HepG2 (cell line): ENCODE measurements around the gene KDM2B. TPM values are rescaled to one million over a fixed set of nuclear protein-coding genes. Genes with fewer than 3 reads are reported as not detected.

Source experiments
- ATAC-seq: fragments of 200-7000 bp; cut with Tn5 transposase; 3 replicates; pipeline ENCODE4 v1.9.1; 2020; ENCODE audit warnings: mild to moderate bottlenecking, moderate library complexity
- BruUV-seq: library from RNA; stranded (reverse); fragments of 400-500 nt; replicated peaks from 2 replicates; lab custom pipeline; 2021; lab: Mats Ljungman, UMichigan
- CTCF ChIA-PET: fragments of 300-600 bp; formaldehyde crosslinking; extraction: SDS; loops from one replicate; lab custom pipeline; 2021; ENCODE audit warnings: low total read pairs, inconsistent platforms, low intra/inter-chr PET ratio; lab: Yijun Ruan, JAX
- POLR2A ChIA-PET: fragments of 350-600 bp; sonication (Branson Sonifier 250); formaldehyde crosslinking; loops from one replicate; lab custom pipeline; 2020; ENCODE audit warnings: antibody characterized with exemption, inconsistent platforms; lab: Yijun Ruan, JAX
- DNase-seq: peaks from one replicate; pipeline ENCODE4 v3.0.0-alpha.2; 2015; ENCODE audit warnings: low spot score
- FAIRE-seq: peaks from 3 replicates; lab custom pipeline; 2011; peaks lifted over from hg19 to GRCh38; lab: Jason Lieb, UNC
- H2AFZ ChIP-seq: one replicate; pipeline ENCODE4 v1.6.1; 2011; ENCODE audit warnings: low read length, inconsistent platforms
- H3K27ac ChIP-seq: fragments of 300-600 bp; 3 replicates; pipeline ENCODE4 v1.8.0; 2011; ENCODE audit warnings: mixed run types, mild to moderate bottlenecking, mixed read lengths, low read length, inconsistent platforms; ENCODE audit not compliant: insufficient read depth; ENCODE audit errors: extremely low read length
- H3K27me3 ChIP-seq, 2 experiments: fragments of 200-600 bp in 1 of 2; 2 replicates in 1 of 2; 3 replicates in 1 of 2; pipeline versions ENCODE4 v1.6.0 to v1.8.0; 2011; ENCODE audit warnings: low read length in 2 of 2, mild to moderate bottlenecking in 2 of 2, moderate library complexity in 2 of 2, inconsistent platforms in 1 of 2; ENCODE audit not compliant: insufficient read depth in 2 of 2, control insufficient read depth in 1 of 2
- H3K36me3 ChIP-seq, 2 experiments: fragments of 200-600 bp in 1 of 2; replicated peaks in 1 of 2; 2 replicates in 1 of 2; 3 replicates in 1 of 2; pipeline versions ENCODE4 v1.5.1 to v1.8.0; 2011; ENCODE audit warnings: low read length in 2 of 2, inconsistent platforms in 1 of 2; ENCODE audit not compliant: insufficient read depth in 2 of 2, control insufficient read depth in 1 of 2
- H3K4me1 ChIP-seq: 2 replicates; pipeline ENCODE4 v1.5.1; 2012; ENCODE audit warnings: low read length, inconsistent platforms; ENCODE audit not compliant: insufficient read depth
- H3K4me2 ChIP-seq: 2 replicates; pipeline ENCODE4 v1.6.0; 2011; ENCODE audit warnings: low read depth, low read length, inconsistent platforms
- H3K4me3 ChIP-seq, 3 experiments: fragments of 200-600 bp in 1 of 3; sonication (generic), shearing (Covaris generic) in 1 of 3; replicated peaks in 1 of 3; 2 replicates each; pipeline ENCODE4 v1.5.1; 2011 to 2016; ENCODE audit warnings: low read length in 3 of 3, inconsistent platforms in 2 of 3, low read depth in 2 of 3, mild to moderate bottlenecking in 2 of 3, control low read depth in 1 of 3, mixed read lengths in 1 of 3; ENCODE audit not compliant: insufficient read depth in 1 of 3
- H3K79me2 ChIP-seq: one replicate; pipeline ENCODE4 v1.6.1; 2011; ENCODE audit warnings: low read length, inconsistent platforms; ENCODE audit not compliant: insufficient read depth
- H3K9ac ChIP-seq: 2 replicates; pipeline ENCODE4 v1.6.0; 2011; ENCODE audit warnings: mild to moderate bottlenecking, low read depth, low read length, inconsistent platforms; ENCODE audit not compliant: insufficient read depth
- H3K9me3 ChIP-seq: 2 replicates; pipeline ENCODE4 v1.5.1; 2012; ENCODE audit warnings: mild to moderate bottlenecking, low read length
- H4K20me1 ChIP-seq: 2 replicates; pipeline ENCODE4 v1.6.0; 2011; ENCODE audit warnings: inconsistent platforms, mild to moderate bottlenecking, low read length, moderate library complexity; ENCODE audit not compliant: insufficient read depth
- AKNA ChIP-seq: sonication (generic); formaldehyde crosslinking; IDR thresholded peaks from 2 replicates; pipeline ENCODE4 v1.4.0; 2020; ENCODE audit warnings: missing genetic modification reagents, borderline replicate concordance
- DNMT1 ChIP-seq: sonication (generic); formaldehyde crosslinking; IDR thresholded peaks from 2 replicates; pipeline ENCODE4 v1.5.1; 2020; ENCODE audit warnings: mild to moderate bottlenecking, missing genetic modification reagents
- DZIP1 ChIP-seq: sonication (generic); formaldehyde crosslinking; IDR thresholded peaks from 2 replicates; pipeline ENCODE4 v1.5.0; 2020; ENCODE audit warnings: mild to moderate bottlenecking, missing genetic modification reagents
- HOXA3 ChIP-seq: sonication (generic); formaldehyde crosslinking; IDR thresholded peaks from 2 replicates; pipeline ENCODE4 v1.5.0; 2020; ENCODE audit warnings: missing genetic modification reagents
- ISL2 ChIP-seq: sonication (generic); formaldehyde crosslinking; IDR thresholded peaks from 2 replicates; pipeline ENCODE4 v1.5.0; 2020; ENCODE audit warnings: missing genetic modification reagents
- PAXIP1 ChIP-seq: sonication (generic); formaldehyde crosslinking; conservative IDR thresholded peaks from 2 replicates; pipeline ENCODE4 v1.4.0; 2020; ENCODE audit warnings: mild to moderate bottlenecking, missing genetic modification reagents, moderate library complexity
- ZBTB7B ChIP-seq: sonication (generic); formaldehyde crosslinking; IDR thresholded peaks from 2 replicates; pipeline ENCODE4 v1.4.0; 2020; ENCODE audit warnings: missing genetic modification reagents
- ZNF121 ChIP-seq: sonication (generic); formaldehyde crosslinking; IDR thresholded peaks from 2 replicates; pipeline ENCODE4 v1.5.0; 2020; ENCODE audit warnings: mild to moderate bottlenecking, missing genetic modification reagents
- WGBS: methylation state at CpG from one replicate; pipeline ENCODE4 v1.1.6; 2017; ENCODE audit warnings: low lambda C conversion rate; 5-methylcytosine and 5-hydroxymethylcytosine counted together
- in situ Hi-C: cut with HindIII; loops from 2 replicates; pipeline ENCODE4 v1.10.0; 2017; ENCODE audit warnings: low pct_unique_long_range_greater_than_20kb; ENCODE audit not compliant: extremely low pct_ligation_motif_present
- intact Hi-C: fragments of 100-400 bp; cut with micrococcal nuclease; formaldehyde crosslinking; loops from one replicate; pipeline ENCODE4 v1.10.0; 2022; ENCODE audit not compliant: unreplicated experiment
- polyA plus RNA-seq, 8 experiments: library from polyadenylated mRNA; depleted of rRNA in 3 of 8; stranded (reverse) in 7 of 8; unstranded in 1 of 8; fragments of >200 nt; fragmentation: Illumina TruSeq in 4 of 8; extraction: Trizol in 4 of 8; gene quantifications; 2 replicates each; pipeline versions ENCODE4 v1.2.1 to v1.2.3, GENCODE V29; 2011 to 2016; ENCODE audit warnings: low read depth in 4 of 8, missing spikeins in 1 of 8, mixed read lengths in 1 of 8; ENCODE audit not compliant: insufficient read depth in 1 of 8
- total RNA-seq, 5 experiments: library from RNA; depleted of rRNA; stranded (reverse); fragments of >200 nt; fragmentation: Illumina TruSeq; extraction: Trizol; gene quantifications; 2 replicates each; pipeline ENCODE4 v1.2.3, GENCODE V29; 2016; ENCODE audit warnings: low read depth in 1 of 5

Gene KDM2B
- total and polyA plus RNA-seq, 2 of the 13 experiments (the other 11 are each of a cell fraction or from before 2014, with no cell fraction given): 17.5 to 26.1 TPM

GRCh38 chr12:121550974-121551634, 29.7 kb downstream of the KDM2B start (continued):
- peak; percentile 97 for TF ChIP-seq PAXIP1 (CRISPR knock-in tag)
- no peak for TF ChIP-seq DNMT1 (CRISPR knock-in tag)

- Histone ChIP-seq H3K4me3 (no peak overlapping the region), H2AFZ (no peak overlapping the region), H3K9ac (no peak overlapping the region), H4K20me1 (no peaks in the 10 kb centered on the region), H3K4me1 (peaks cover 55% of the 10 kb centered on the region), H3K4me2 (no peak overlapping the region), H3K36me3 (peaks cover 4 to 12% of the 10 kb centered on the region in 2 experiments; a peak in 2 of 5 replicates), H3K9me3 (no peaks in the 10 kb centered on the region), H3K79me2 (no peaks in the 10 kb centered on the region), H3K27me3 (no peaks in the 10 kb centered on the region), H3K27ac (no peak overlapping the region)
- DNase-seq (no peak), ATAC-seq (no peak), FAIRE-seq (no peak)
- 100% methylated on average over 7 of the region's 7 CpGs for WGBS
- POLR2A ChIA-PET: interaction anchor here (1.2 kb wide), 1 partner anchor 12 kb away, joined by 3 read pairs; no protein-coding TSS in a partner anchor
- no peak for TF ChIP-seq ZBTB7B
- TF ChIP-seq AKNA (CRISPR knock-in tag): no peak
- TF ChIP-seq ISL2 (CRISPR knock-in tag): no peak
- peak; percentile 82 for TF ChIP-seq ZNF121 (CRISPR knock-in tag)
- TF ChIP-seq HOXA3 (CRISPR knock-in tag): no peak
- TF ChIP-seq DZIP1 (CRISPR knock-in tag): no peak
- BruUV-seq: no TSS peak
- intact Hi-C loops (no loop called here), in situ Hi-C loops (no loop called here)
- CTCF ChIA-PET: no interaction called here
These were observed 31.7 kb downstream of the KDM2B start for GRCh38 chr12:121549075-121549474.
